Measurements from ENCODE around the gene CUEDC2.

CUEDC2 gene

DNA sequence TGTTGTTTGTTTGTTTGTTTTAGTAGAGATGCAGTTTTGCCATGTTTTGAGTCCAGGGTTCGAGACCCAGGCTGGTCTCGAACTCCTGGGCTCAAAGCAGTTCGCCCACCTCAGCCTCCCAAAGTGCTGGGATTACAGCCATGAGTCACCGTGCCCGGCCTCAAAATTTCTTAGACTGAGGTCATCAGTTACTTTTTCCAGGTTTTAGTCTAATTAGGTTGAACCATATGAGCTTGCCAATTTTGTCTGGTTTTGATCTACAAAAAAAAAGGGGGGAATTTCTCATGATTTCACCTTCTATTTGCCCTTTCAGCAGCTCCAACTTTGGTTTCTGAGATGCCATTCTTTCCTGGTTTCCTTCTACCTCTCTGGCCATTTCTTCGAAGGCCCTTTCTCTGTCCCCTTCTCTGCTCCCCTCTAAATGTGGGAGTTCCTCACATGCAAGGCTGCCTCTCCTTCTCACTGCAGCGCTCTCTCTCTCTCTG is 5.5 kb downstream of the CUEDC2 start (continued):
- TF ChIP-seq ZNF24 (tag by site-specific recombination; IDR thresholded peaks at IDR 0.05) (0 out of 2 replicates have a peak, but pooled peaks have one; percentile 50), ZNF629 (tag by site-specific recombination; IDR thresholded peaks at IDR 0.05) (peak; percentile 73), RBAK (tag by site-specific recombination; IDR thresholded peaks at IDR 0.05) (no peak), TCF7L2 (IDR thresholded peaks at IDR 0.05; ENCODE audit: borderline replicate concordance, low read depth, low read length) (no peak), ZFHX2 (tag by site-specific recombination; conservative IDR thresholded peaks at IDR 0.05) (peak; percentile 35; the same call in 1 of the 2 replicates), ZNF366 (tag by site-specific recombination; conservative IDR thresholded peaks at IDR 0.05) (peak; percentile 79; the same call in 1 of the 2 replicates), ZNF112 (tag by site-specific recombination; IDR thresholded peaks at IDR 0.05) (no peak)
- TF ChIP-seq, protein P1, sequence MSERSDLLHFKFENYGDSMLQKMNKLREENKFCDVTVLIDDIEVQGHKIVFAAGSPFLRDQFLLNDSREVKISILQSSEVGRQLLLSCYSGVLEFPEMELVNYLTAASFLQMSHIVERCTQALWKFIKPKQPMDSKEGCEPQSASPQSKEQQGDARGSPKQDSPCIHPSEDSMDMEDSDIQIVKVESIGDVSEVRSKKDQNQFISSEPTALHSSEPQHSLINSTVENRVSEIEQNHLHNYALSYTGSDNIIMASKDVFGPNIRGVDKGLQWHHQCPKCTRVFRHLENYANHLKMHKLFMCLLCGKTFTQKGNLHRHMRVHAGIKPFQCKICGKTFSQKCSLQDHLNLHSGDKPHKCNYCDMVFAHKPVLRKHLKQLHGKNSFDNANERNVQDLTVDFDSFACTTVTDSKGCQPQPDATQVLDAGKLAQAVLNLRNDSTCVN (tag by site-specific recombination; optimal IDR thresholded peaks at IDR 0.05), result no peak
- TF ChIP-seq, protein P2, sequence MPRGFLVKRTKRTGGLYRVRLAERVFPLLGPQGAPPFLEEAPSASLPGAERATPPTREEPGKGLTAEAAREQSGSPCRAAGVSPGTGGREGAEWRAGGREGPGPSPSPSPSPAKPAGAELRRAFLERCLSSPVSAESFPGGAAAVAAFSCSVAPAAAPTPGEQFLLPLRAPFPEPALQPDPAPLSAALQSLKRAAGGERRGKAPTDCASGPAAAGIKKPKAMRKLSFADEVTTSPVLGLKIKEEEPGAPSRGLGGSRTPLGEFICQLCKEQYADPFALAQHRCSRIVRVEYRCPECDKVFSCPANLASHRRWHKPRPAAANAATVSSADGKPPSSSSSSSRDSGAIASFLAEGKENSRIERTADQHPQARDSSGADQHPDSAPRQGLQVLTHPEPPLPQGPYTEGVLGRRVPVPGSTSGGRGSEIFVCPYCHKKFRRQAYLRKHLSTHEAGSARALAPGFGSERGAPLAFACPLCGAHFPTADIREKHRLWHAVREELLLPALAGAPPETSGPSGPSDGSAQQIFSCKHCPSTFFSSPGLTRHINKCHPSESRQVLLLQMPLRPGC (tag by site-specific recombination; IDR thresholded peaks at IDR 0.05), result 0 out of 2 replicates have a peak, but pooled peaks have one; percentile 29
- TF ChIP-seq, protein P3, sequence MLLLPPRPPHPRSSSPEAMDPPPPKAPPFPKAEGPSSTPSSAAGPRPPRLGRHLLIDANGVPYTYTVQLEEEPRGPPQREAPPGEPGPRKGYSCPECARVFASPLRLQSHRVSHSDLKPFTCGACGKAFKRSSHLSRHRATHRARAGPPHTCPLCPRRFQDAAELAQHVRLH (tag by site-specific recombination; IDR thresholded peaks at IDR 0.05), result no peak

DNA sequence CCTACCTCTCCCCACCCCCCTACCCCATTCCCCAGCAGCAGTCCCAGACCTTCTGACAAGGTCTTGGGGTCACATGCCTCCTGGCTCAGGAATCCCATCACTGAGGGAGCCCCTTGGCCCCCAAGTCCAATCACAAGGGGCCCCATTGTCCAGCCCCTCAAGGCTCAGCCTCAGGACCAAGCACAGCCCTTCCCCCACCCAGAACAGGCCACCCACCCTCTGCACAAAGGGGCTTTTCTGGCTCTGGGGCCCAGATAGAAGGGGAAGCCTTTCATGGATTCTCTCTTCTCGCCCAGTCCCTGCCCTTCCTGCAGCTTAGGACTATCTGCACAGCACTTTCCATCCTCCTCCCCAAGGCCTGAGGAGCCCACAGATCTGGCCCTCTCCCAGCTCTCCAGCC is 6.9 kb downstream of the CUEDC2 start:
- Histone ChIP-seq H3K9me3 (ENCODE audit: control insufficient read depth, insufficient read depth, low read depth, low read length) (no peaks in the 10 kb centered on the region), H3K27ac (ENCODE audit: extremely low read depth, low read depth, low read length) (no peak overlapping the region), H3K4me3 (ENCODE audit: low read depth, low read length) (no peak overlapping the region), H3K36me3 (ENCODE audit: control insufficient read depth in 2 of 2, insufficient read depth in 1 of 2, low read length in 2 of 2) (peaks cover 0 to 32% of the 10 kb centered on the region in 2 experiments; a peak in 1 of 3 replicates), H3K4me1 (ENCODE audit: control insufficient read depth, insufficient read depth, low read length) (peaks cover 6% of the 10 kb centered on the region)
- ChIA-PET POLR2A (interaction anchor here (1.5 to 1.6 kb wide), 2 partner anchors 11 to 25 kb away, joined by 4 to 7 read pairs; partner anchors contain the start of gene C10orf95), CTCF (interaction anchor here (0.6 to 2.2 kb wide), 4 partner anchors 32 to 195 kb away, joined by 3 to 7 read pairs (median 4); no protein-coding TSS in a partner anchor)
- no peak for TF ChIP-seq ZNF510 (tag by site-specific recombination; IDR thresholded peaks at IDR 0.05; ENCODE audit: insufficient replicate concordance)
- TF ChIP-seq ZBTB1 (tag by site-specific recombination; IDR thresholded peaks at IDR 0.05), result no peak
- TF ChIP-seq SCRT1 (tag by site-specific recombination; IDR thresholded peaks at IDR 0.05; ENCODE audit: borderline replicate concordance), result no peak
- TF ChIP-seq ZNF624 (tag by site-specific recombination; IDR thresholded peaks at IDR 0.05), result no peak
- TF ChIP-seq ZNF623 (tag by site-specific recombination; IDR thresholded peaks at IDR 0.05), result no peak
- TF ChIP-seq ZNF324 (tag by site-specific recombination; IDR thresholded peaks at IDR 0.05), result no peak
- TF ChIP-seq OSR2 (tag by site-specific recombination; IDR thresholded peaks at IDR 0.05), result no peak
- no peak for TF ChIP-seq ZNF843 (tag by site-specific recombination; IDR thresholded peaks at IDR 0.05)
- no peak for TF ChIP-seq ZNF404 (tag by site-specific recombination; IDR thresholded peaks at IDR 0.05)
- no peak for TF ChIP-seq FEZF1 (tag by site-specific recombination; IDR thresholded peaks at IDR 0.05)
- TF ChIP-seq ZNF596 (tag by site-specific recombination; IDR thresholded peaks at IDR 0.05), result no peak
- TF ChIP-seq ZNF629 (tag by site-specific recombination; IDR thresholded peaks at IDR 0.05), result no peak
- no peak for TF ChIP-seq ZNF174 (tag by site-specific recombination; IDR thresholded peaks at IDR 0.05)
- TF ChIP-seq, protein P2 (tag by site-specific recombination; IDR thresholded peaks at IDR 0.05), result no peak
- TF ChIP-seq, protein P4, sequence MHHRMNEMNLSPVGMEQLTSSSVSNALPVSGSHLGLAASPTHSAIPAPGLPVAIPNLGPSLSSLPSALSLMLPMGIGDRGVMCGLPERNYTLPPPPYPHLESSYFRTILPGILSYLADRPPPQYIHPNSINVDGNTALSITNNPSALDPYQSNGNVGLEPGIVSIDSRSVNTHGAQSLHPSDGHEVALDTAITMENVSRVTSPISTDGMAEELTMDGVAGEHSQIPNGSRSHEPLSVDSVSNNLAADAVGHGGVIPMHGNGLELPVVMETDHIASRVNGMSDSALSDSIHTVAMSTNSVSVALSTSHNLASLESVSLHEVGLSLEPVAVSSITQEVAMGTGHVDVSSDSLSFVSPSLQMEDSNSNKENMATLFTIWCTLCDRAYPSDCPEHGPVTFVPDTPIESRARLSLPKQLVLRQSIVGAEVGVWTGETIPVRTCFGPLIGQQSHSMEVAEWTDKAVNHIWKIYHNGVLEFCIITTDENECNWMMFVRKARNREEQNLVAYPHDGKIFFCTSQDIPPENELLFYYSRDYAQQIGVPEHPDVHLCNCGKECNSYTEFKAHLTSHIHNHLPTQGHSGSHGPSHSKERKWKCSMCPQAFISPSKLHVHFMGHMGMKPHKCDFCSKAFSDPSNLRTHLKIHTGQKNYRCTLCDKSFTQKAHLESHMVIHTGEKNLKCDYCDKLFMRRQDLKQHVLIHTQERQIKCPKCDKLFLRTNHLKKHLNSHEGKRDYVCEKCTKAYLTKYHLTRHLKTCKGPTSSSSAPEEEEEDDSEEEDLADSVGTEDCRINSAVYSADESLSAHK (tag by site-specific recombination; IDR thresholded peaks at IDR 0.05), result no peak
- TF ChIP-seq ZNF202 (tag by site-specific recombination; IDR thresholded peaks at IDR 0.05; ENCODE audit: borderline replicate concordance), result no peak
- TF ChIP-seq ZNF707 (tag by site-specific recombination; IDR thresholded peaks at IDR 0.05), result no peak
- TF ChIP-seq ZNF248 (tag by site-specific recombination; IDR thresholded peaks at IDR 0.05), result no peak
